ENCODE measurements around the gene FAM110C.
A peak's percentile ranks its signal among the peaks of the same experiment; 100 is the strongest.

The FAM110C gene

GRCh38 chr2:55587-56448, 9.5 kb upstream of the FAM110C start:
- DNase-seq = no peak
- Mint-ChIP-seq H3K9me3 (peaks cover 14% of the 10 kb centered on the region), H3K27ac (no peak overlapping the region), H3K36me3 (ENCODE audit: low read depth) (peaks cover 5% of the 10 kb centered on the region), H3K4me1 (ENCODE audit: low read depth) (no peaks in the 10 kb centered on the region), H3K4me3 (no peak overlapping the region), H3K27me3 (peaks cover 18% of the 10 kb centered on the region)

- Mint-ChIP-seq H3K27ac (no peak overlapping the region), H3K4me1 (ENCODE audit: low read depth) (peaks cover 7% of the 10 kb centered on the region), H3K4me3 (no peak overlapping the region), H3K27me3 (peaks cover 38% of the 10 kb centered on the region), H3K36me3 (ENCODE audit: low read depth) (no peaks in the 10 kb centered on the region), H3K9me3 (no peaks in the 10 kb centered on the region)
- no peak for DNase-seq
Measured at GRCh38 chr2:51613-52012, 5.3 kb upstream of the FAM110C start.

GRCh38 chr2:47737-48136, 1.4 kb upstream of the FAM110C start:
- H3K4me3 Mint-ChIP-seq = no peak overlapping the region
- no peaks in the 10 kb centered on the region for H3K9me3 Mint-ChIP-seq

GRCh38 chr2:47346-47725, 1.0 kb upstream of the FAM110C start:
- Mint-ChIP-seq H3K27ac (no peak overlapping the region), H3K4me1 (ENCODE audit: low read depth) (peaks cover 27% of the 10 kb centered on the region), H3K27me3 (peaks cover 56% of the 10 kb centered on the region), H3K9me3 (no peaks in the 10 kb centered on the region), H3K4me3 (peak overlapping the region; percentile 69), H3K36me3 (ENCODE audit: low read depth) (no peaks in the 10 kb centered on the region)
- DNase-seq = no peak

More at GRCh38 chr2:47737-48136, 1.4 kb upstream of the FAM110C start:
- no peak for DNase-seq
- Mint-ChIP-seq H3K4me1 (ENCODE audit: low read depth) (peaks cover 23% of the 10 kb centered on the region), H3K27me3 (peaks cover 57% of the 10 kb centered on the region), H3K27ac (no peak overlapping the region), H3K36me3 (ENCODE audit: low read depth) (no peaks in the 10 kb centered on the region)

- Mint-ChIP-seq H3K9me3 (no peaks in the 10 kb centered on the region), H3K4me1 (ENCODE audit: low read depth) (peaks cover 35% of the 10 kb centered on the region), H3K36me3 (ENCODE audit: low read depth) (no peaks in the 10 kb centered on the region), H3K4me3 (peak overlapping the region; percentile 48), H3K27ac (no peak overlapping the region), H3K27me3 (peaks cover 59% of the 10 kb centered on the region)
- no peak for DNase-seq
Measured at GRCh38 chr2:46131-46470, 204 bp downstream of the FAM110C start.

GRCh38 chr2:45342-46130, 769 bp downstream of the FAM110C start:
- peak; percentile 41 for DNase-seq
- no peaks in the 10 kb centered on the region for H3K36me3 Mint-ChIP-seq (ENCODE audit: low read depth)
- no peak overlapping the region for H3K27ac Mint-ChIP-seq
- peaks cover 36% of the 10 kb centered on the region for H3K4me1 Mint-ChIP-seq (ENCODE audit: low read depth)
- H3K4me3 Mint-ChIP-seq = peak overlapping the region; percentile 66
- H3K27me3 Mint-ChIP-seq = peaks cover 63% of the 10 kb centered on the region
- H3K9me3 Mint-ChIP-seq = no peaks in the 10 kb centered on the region

GRCh38 chr2:44748-45341, 1.5 kb downstream of the FAM110C start:
- no peak overlapping the region for H3K27ac Mint-ChIP-seq
- no peaks in the 10 kb centered on the region for H3K9me3 Mint-ChIP-seq
- no peak for DNase-seq
- H3K36me3 Mint-ChIP-seq (ENCODE audit: low read depth) = no peaks in the 10 kb centered on the region
- H3K4me3 Mint-ChIP-seq = peak overlapping the region; percentile 66
- H3K27me3 Mint-ChIP-seq = peaks cover 67% of the 10 kb centered on the region
- peaks cover 37% of the 10 kb centered on the region for H3K4me1 Mint-ChIP-seq (ENCODE audit: low read depth)

GRCh38 chr2:42788-43187, 3.5 kb downstream of the FAM110C start:
- H3K27me3 Mint-ChIP-seq = peaks cover 61% of the 10 kb centered on the region
- no peak overlapping the region for H3K4me3 Mint-ChIP-seq
- no peaks in the 10 kb centered on the region for H3K36me3 Mint-ChIP-seq (ENCODE audit: low read depth)
- no peak overlapping the region for H3K27ac Mint-ChIP-seq
- H3K9me3 Mint-ChIP-seq = no peaks in the 10 kb centered on the region
- DNase-seq = no peak
- H3K4me1 Mint-ChIP-seq (ENCODE audit: low read depth) = peaks cover 37% of the 10 kb centered on the region

- H3K4me1 Mint-ChIP-seq (ENCODE audit: low read depth) = peaks cover 31% of the 10 kb centered on the region
- no peaks in the 10 kb centered on the region for H3K36me3 Mint-ChIP-seq (ENCODE audit: low read depth)
- peaks cover 48% of the 10 kb centered on the region for H3K27me3 Mint-ChIP-seq
- no peak overlapping the region for H3K27ac Mint-ChIP-seq
- H3K4me3 Mint-ChIP-seq = no peak overlapping the region
- no peak for DNase-seq
- H3K9me3 Mint-ChIP-seq = no peaks in the 10 kb centered on the region
Measured at GRCh38 chr2:40465-40864, 5.8 kb downstream of the FAM110C start.

- H3K27me3 Mint-ChIP-seq = peaks cover 25% of the 10 kb centered on the region
- no peak overlapping the region for H3K27ac Mint-ChIP-seq
- no peak overlapping the region for H3K4me3 Mint-ChIP-seq
- no peaks in the 10 kb centered on the region for H3K9me3 Mint-ChIP-seq
- H3K36me3 Mint-ChIP-seq (ENCODE audit: low read depth) = no peaks in the 10 kb centered on the region
- DNase-seq = no peak
- peaks cover 39% of the 10 kb centered on the region for H3K4me1 Mint-ChIP-seq (ENCODE audit: low read depth)
Measured at GRCh38 chr2:38155-38554, 8.2 kb downstream of the FAM110C start.

GRCh38 chr2:36318-36717, 10.0 kb downstream of the FAM110C start:
- no peak overlapping the region for H3K4me3 Mint-ChIP-seq
- no peaks in the 10 kb centered on the region for H3K36me3 Mint-ChIP-seq (ENCODE audit: low read depth)
- H3K27me3 Mint-ChIP-seq = peaks cover 16% of the 10 kb centered on the region
- DNase-seq = no peak
- no peak overlapping the region for H3K27ac Mint-ChIP-seq
- H3K4me1 Mint-ChIP-seq (ENCODE audit: low read depth) = peaks cover 41% of the 10 kb centered on the region
- no peaks in the 10 kb centered on the region for H3K9me3 Mint-ChIP-seq

GRCh38 chr2:35852-36251, 10.5 kb downstream of the FAM110C start:
- H3K27me3 Mint-ChIP-seq = peaks cover 14% of the 10 kb centered on the region
- H3K9me3 Mint-ChIP-seq = no peaks in the 10 kb centered on the region
- H3K4me3 Mint-ChIP-seq = no peak overlapping the region
- no peaks in the 10 kb centered on the region for H3K36me3 Mint-ChIP-seq (ENCODE audit: low read depth)
- DNase-seq = no peak
- H3K4me1 Mint-ChIP-seq (ENCODE audit: low read depth) = peaks cover 42% of the 10 kb centered on the region
- H3K27ac Mint-ChIP-seq = no peak overlapping the region

GRCh38 chr2:33620-34019, 12.7 kb downstream of the FAM110C start:
- no peaks in the 10 kb centered on the region for H3K36me3 Mint-ChIP-seq (ENCODE audit: low read depth)

GRCh38 chr2:32068-32467, 14.2 kb downstream of the FAM110C start:
- no peak overlapping the region for H3K27ac Mint-ChIP-seq
- peak; percentile 47 for DNase-seq
- no peaks in the 10 kb centered on the region for H3K27me3 Mint-ChIP-seq
- no peaks in the 10 kb centered on the region for H3K9me3 Mint-ChIP-seq
- no peak overlapping the region for H3K4me3 Mint-ChIP-seq
- H3K4me1 Mint-ChIP-seq (ENCODE audit: low read depth) = peaks cover 53% of the 10 kb centered on the region
- H3K36me3 Mint-ChIP-seq (ENCODE audit: low read depth) = no peaks in the 10 kb centered on the region

More at GRCh38 chr2:33620-34019, 12.7 kb downstream of the FAM110C start:
- Mint-ChIP-seq H3K4me1 (ENCODE audit: low read depth) (peaks cover 45% of the 10 kb centered on the region), H3K27ac (peak overlapping the region; percentile 65), H3K27me3 (no peaks in the 10 kb centered on the region), H3K9me3 (no peaks in the 10 kb centered on the region), H3K4me3 (peak overlapping the region; percentile 16)
- peak; percentile 51 for DNase-seq

- H3K4me3 Mint-ChIP-seq = no peak overlapping the region
- H3K36me3 Mint-ChIP-seq (ENCODE audit: low read depth) = no peaks in the 10 kb centered on the region
Measured at GRCh38 chr2:29253-29652, 17.1 kb downstream of the FAM110C start.

More at GRCh38 chr2:29253-29652, 17.1 kb downstream of the FAM110C start:
- Mint-ChIP-seq H3K27ac (no peak overlapping the region), H3K9me3 (no peaks in the 10 kb centered on the region), H3K4me1 (ENCODE audit: low read depth) (peaks cover 49% of the 10 kb centered on the region), H3K27me3 (no peaks in the 10 kb centered on the region)
- no peak for DNase-seq

Measured in activated T-cell treated with anti-CD3 and anti-CD28 coated beads, Interleukin-2, amount 50 U/mL, for 24 hours (primary cell).